Loucy (cell line): ENCODE data around the gene GSE1.

Experiments used
- EZH2phosphoT487 ChIP-seq: fragments of 200-600 bp; IDR thresholded peaks from 2 replicates; pipeline ENCODE4 v1.6.1; 2018; ENCODE audit warnings: antibody characterized with exemption, mild to moderate bottlenecking, moderate library complexity, borderline replicate concordance
- TF ChIP-seq, protein P1 (sequence below): fragments of 200-600 bp; sonication (generic); conservative IDR thresholded peaks from 2 replicates; pipeline ENCODE4 v1.5.1; 2014; ENCODE audit warnings: mild to moderate bottlenecking, antibody characterized with exemption, low read length

DNA sequence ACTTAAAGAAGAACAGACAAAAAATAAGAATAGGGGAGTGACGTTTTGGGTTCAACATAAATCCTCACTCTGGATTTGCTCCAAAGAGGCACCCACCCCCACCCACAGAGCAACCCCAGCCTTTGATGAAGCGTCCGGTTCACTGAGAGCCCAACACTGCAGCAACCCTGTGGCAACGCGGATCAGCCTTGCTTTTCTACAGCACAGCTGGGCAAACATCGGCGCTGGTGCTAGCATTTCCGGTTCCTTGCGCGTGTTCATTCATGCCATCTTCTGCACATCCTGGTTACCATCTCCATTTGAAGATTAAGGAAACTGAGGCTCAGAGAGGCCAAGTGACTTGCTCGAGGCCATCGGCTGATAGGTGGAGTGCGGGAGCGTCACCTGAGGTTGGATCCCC lies 84.3 kb downstream of the GSE1 start:
- TF ChIP-seq, protein P1, sequence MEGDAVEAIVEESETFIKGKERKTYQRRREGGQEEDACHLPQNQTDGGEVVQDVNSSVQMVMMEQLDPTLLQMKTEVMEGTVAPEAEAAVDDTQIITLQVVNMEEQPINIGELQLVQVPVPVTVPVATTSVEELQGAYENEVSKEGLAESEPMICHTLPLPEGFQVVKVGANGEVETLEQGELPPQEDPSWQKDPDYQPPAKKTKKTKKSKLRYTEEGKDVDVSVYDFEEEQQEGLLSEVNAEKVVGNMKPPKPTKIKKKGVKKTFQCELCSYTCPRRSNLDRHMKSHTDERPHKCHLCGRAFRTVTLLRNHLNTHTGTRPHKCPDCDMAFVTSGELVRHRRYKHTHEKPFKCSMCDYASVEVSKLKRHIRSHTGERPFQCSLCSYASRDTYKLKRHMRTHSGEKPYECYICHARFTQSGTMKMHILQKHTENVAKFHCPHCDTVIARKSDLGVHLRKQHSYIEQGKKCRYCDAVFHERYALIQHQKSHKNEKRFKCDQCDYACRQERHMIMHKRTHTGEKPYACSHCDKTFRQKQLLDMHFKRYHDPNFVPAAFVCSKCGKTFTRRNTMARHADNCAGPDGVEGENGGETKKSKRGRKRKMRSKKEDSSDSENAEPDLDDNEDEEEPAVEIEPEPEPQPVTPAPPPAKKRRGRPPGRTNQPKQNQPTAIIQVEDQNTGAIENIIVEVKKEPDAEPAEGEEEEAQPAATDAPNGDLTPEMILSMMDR, result no peak
- no peak for TF ChIP-seq EZH2phosphoT487
